Astrocyte (in vitro differentiated cells and primary cell): Measurements from ENCODE around the gene IER3. TPM values are rescaled to one million over a fixed set of nuclear protein-coding genes. Genes with fewer than 3 reads are reported as not detected.

Experiments
- DNase-seq: peaks from one replicate; pipeline ENCODE4 v3.0.0-alpha.2; 2010; ENCODE audit warnings: low read depth
- FAIRE-seq: peaks from 2 replicates; lab custom pipeline; 2011; peaks lifted over from hg19 to GRCh38; lab: Jason Lieb, UNC
- H2AFZ ChIP-seq: 2 replicates; pipeline ENCODE4 v1.6.0; 2012; ENCODE audit warnings: low read depth, low read length, inconsistent platforms
- H3K27ac ChIP-seq: 2 replicates; pipeline ENCODE4 v1.5.1; 2011; ENCODE audit warnings: low read depth, low read length, inconsistent platforms
- H3K27me3 ChIP-seq: 2 replicates; pipeline ENCODE4 v1.6.0; 2011; ENCODE audit warnings: low read length, inconsistent platforms; ENCODE audit not compliant: insufficient read depth
- H3K36me3 ChIP-seq: 2 replicates; pipeline ENCODE4 v1.5.1; 2011; ENCODE audit warnings: low read length, inconsistent platforms; ENCODE audit not compliant: insufficient read depth
- H3K4me1 ChIP-seq: 2 replicates; pipeline ENCODE4 v1.5.1; 2011; ENCODE audit warnings: low read length, inconsistent platforms; ENCODE audit not compliant: insufficient read depth
- H3K4me2 ChIP-seq: 2 replicates; pipeline ENCODE4 v1.6.0; 2012; ENCODE audit warnings: low read length, inconsistent platforms
- H3K4me3 ChIP-seq: 2 replicates; pipeline ENCODE4 v1.5.1; 2011; ENCODE audit warnings: low read depth, mild to moderate bottlenecking, low read length, inconsistent platforms; ENCODE audit not compliant: insufficient read depth
- H3K79me2 ChIP-seq: 2 replicates; pipeline ENCODE4 v1.6.0; 2012; ENCODE audit warnings: mild to moderate bottlenecking, low read length, inconsistent platforms; ENCODE audit not compliant: insufficient read depth
- H3K9ac ChIP-seq: 2 replicates; pipeline ENCODE4 v1.6.0; 2012; ENCODE audit warnings: mild to moderate bottlenecking, low read length, inconsistent platforms
- H3K9me3 ChIP-seq: 2 replicates; pipeline ENCODE4 v1.5.1; 2012; ENCODE audit warnings: low read depth, mild to moderate bottlenecking, low read length, inconsistent platforms; ENCODE audit not compliant: insufficient read depth
- H4K20me1 ChIP-seq: 2 replicates; pipeline ENCODE4 v1.6.0; 2012; ENCODE audit warnings: low read length, inconsistent platforms; ENCODE audit not compliant: insufficient read depth
- H3K27ac Mint-ChIP-seq: one replicate; pipeline ENCODE4 v1.8.0; 2021; ENCODE audit warnings: mild to moderate bottlenecking, mixed read lengths; ENCODE audit not compliant: unreplicated experiment
- H3K27me3 Mint-ChIP-seq: one replicate; pipeline ENCODE4 v1.8.0; 2021; ENCODE audit warnings: low read depth, mixed read lengths; ENCODE audit not compliant: unreplicated experiment
- H3K36me3 Mint-ChIP-seq: one replicate; pipeline ENCODE4 v1.8.0; 2021; ENCODE audit warnings: low read depth, mixed read lengths; ENCODE audit not compliant: unreplicated experiment
- H3K4me1 Mint-ChIP-seq: one replicate; pipeline ENCODE4 v1.8.0; 2021; ENCODE audit warnings: low read depth, mixed read lengths; ENCODE audit not compliant: unreplicated experiment
- H3K4me3 Mint-ChIP-seq: one replicate; pipeline ENCODE4 v1.8.0; 2021; ENCODE audit warnings: mild to moderate bottlenecking, moderate library complexity, mixed read lengths; ENCODE audit not compliant: unreplicated experiment
- H3K9me3 Mint-ChIP-seq: one replicate; pipeline ENCODE4 v1.8.0; 2021; ENCODE audit warnings: mild to moderate bottlenecking, mixed read lengths; ENCODE audit not compliant: unreplicated experiment
- CTCF ChIP-seq: IDR thresholded peaks from 2 replicates; pipeline ENCODE4 v1.5.1; 2011; ENCODE audit warnings: low read depth, mild to moderate bottlenecking, inconsistent platforms, low read length, moderate library complexity; ENCODE audit not compliant: insufficient read depth
- EZH2 ChIP-seq: IDR thresholded peaks from 2 replicates; pipeline ENCODE4 v1.6.1; 2012; ENCODE audit warnings: mild to moderate bottlenecking, low read length, inconsistent platforms; ENCODE audit not compliant: insufficient read depth
- total RNA-seq: library from RNA; stranded (reverse); gene quantifications from 2 replicates; pipeline ENCODE4 v1.2.1, GENCODE V29; 2021

IER3 gene
- total RNA-seq, 1 donor from 2014 or later, result 221 TPM

DNA sequence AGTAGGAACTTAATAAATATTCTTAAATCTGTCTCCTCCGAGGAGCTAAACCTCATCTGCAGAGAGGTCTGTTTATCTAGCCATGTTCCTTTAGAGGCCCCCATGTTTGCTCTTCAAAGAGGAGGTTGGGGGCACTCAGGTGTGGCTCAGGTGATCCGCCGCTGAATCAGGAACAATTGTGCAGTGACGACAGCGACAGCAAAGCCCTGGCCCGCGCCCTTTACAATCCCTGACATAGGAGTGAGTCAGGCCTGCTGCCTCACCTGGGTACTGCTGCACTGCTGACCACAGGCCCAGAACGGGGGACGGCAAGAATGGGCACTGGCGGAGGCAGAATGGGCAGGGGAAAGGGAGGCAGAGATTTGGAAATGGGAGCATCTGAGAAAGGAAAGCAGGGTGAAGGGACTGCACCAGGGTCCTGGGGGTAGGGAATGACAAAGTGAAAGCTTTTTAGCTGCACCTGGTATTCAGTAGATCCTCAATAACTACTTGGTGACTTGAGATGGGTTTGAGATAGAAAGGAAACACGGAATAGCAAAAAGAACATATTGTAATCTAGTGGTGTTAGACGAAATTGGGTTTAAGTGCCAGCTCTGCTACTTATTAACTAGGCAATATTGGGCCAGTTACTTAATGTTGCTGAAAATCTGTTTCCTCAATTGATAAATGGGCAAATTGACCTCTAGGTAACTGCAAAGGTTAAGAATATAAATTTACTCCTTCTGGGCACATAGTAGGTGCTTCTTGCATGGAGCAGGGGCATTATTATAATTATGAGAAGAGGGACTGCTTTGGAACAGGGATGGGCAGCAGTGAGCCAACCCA is 5.4 kb upstream of the IER3 start:
- peak overlapping the region; percentile 60 for H3K27ac Mint-ChIP-seq

GRCh38 chr6:30748851-30749540 is 4.6 kb upstream of the IER3 start:
- peaks cover 2% of the 10 kb centered on the region for H4K20me1 ChIP-seq
- H3K79me2 ChIP-seq, result peaks cover 6% of the 10 kb centered on the region
- Mint-ChIP-seq H3K4me1 (peaks cover 47% of the 10 kb centered on the region), H3K27ac (peak overlapping the region; percentile 60), H3K36me3 (peaks cover 2% of the 10 kb centered on the region), H3K27me3 (no peaks in the 10 kb centered on the region), H3K4me3 (no peak overlapping the region), H3K9me3 (no peaks in the 10 kb centered on the region)
- FAIRE-seq (no peak), DNase-seq (no peak)
- TF ChIP-seq EZH2 (no peak), CTCF (no peak)
- H3K27ac ChIP-seq, result peak overlapping the region; percentile 77
- peak overlapping the region; percentile 25 for H3K4me2 ChIP-seq
- no peaks in the 10 kb centered on the region for H3K27me3 ChIP-seq
- peaks cover 54% of the 10 kb centered on the region for H3K4me1 ChIP-seq
- no peak overlapping the region for H3K4me3 ChIP-seq
- no peaks in the 10 kb centered on the region for H3K9me3 ChIP-seq
- H3K36me3 ChIP-seq, result no peaks in the 10 kb centered on the region
- peak overlapping the region; percentile 60 for H3K9ac ChIP-seq
- peak overlapping the region; percentile 12 for H2AFZ ChIP-seq

More for the DNA sequence above, 5.4 kb upstream of the IER3 start:
- no peaks in the 10 kb centered on the region for H3K36me3 ChIP-seq
- no peak for TF ChIP-seq EZH2
- Mint-ChIP-seq H3K36me3 (no peaks in the 10 kb centered on the region), H3K27me3 (no peaks in the 10 kb centered on the region), H3K4me3 (peak overlapping the region; percentile 50), H3K9me3 (no peaks in the 10 kb centered on the region), H3K4me1 (peaks cover 47% of the 10 kb centered on the region)
- H3K4me3 ChIP-seq, result no peak overlapping the region
- peak overlapping the region; percentile 0 for H3K4me2 ChIP-seq
- H3K27ac ChIP-seq, result peak overlapping the region; percentile 77
- FAIRE-seq (no peak), DNase-seq (no peak)
- H3K4me1 ChIP-seq, result peaks cover 58% of the 10 kb centered on the region
- no peak overlapping the region for H2AFZ ChIP-seq
- H3K79me2 ChIP-seq, result no peaks in the 10 kb centered on the region
- H3K9me3 ChIP-seq, result no peaks in the 10 kb centered on the region
- no peaks in the 10 kb centered on the region for H4K20me1 ChIP-seq
- H3K9ac ChIP-seq, result peak overlapping the region; percentile 60
- H3K27me3 ChIP-seq, result no peaks in the 10 kb centered on the region

DNA sequence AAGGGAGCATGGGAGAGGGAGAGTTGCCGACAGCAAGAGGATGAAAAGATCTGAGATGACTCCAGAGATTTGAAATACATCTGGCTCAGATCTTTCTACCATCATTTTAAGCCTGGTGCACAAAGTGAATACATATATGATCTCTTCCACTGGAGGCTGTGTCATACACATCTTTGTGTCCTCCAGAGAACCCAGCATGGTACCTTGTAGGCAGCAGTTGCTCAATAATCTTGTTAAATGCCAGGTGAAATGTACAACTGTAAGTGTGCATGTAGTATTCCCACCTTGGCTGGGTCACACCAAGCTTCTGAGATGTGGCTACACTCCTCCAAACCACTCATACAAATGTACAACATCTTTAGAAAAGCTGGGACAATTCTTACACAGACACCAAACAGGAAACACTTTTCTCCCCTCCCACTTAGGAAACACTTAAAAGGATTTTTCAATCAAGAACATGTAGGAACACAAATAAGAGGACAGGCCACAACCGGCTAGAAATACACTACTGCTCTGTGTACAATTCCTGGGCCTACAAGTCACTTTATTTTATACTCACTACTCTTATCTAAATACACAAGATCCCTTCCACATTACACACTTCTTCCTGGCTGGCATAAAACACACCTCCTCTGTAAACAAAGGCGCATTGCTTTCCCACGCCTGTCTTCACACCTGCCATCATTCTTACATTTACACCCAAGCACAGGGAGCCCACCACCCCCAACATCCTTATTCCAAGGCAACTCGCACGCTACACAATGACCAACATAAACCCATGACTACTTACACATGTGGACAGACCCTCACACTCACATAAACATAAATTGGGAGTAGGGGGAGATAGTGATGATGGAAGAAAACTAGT is 3.8 kb upstream of the IER3 start:
- FAIRE-seq (no peak), DNase-seq (no peak)
- H3K4me3 Mint-ChIP-seq, result no peak overlapping the region
- no peaks in the 10 kb centered on the region for H3K9me3 Mint-ChIP-seq
- H3K79me2 ChIP-seq, result peaks cover 14% of the 10 kb centered on the region
- H3K4me2 ChIP-seq, result peak overlapping the region; percentile 43
- H3K4me3 ChIP-seq, result no peak overlapping the region
- H3K27ac Mint-ChIP-seq, result peak overlapping the region; percentile 80
- H3K9ac ChIP-seq, result peak overlapping the region; percentile 60
- TF ChIP-seq CTCF (no peak), EZH2 (no peak)
- H3K4me1 Mint-ChIP-seq, result peaks cover 41% of the 10 kb centered on the region
- H3K36me3 Mint-ChIP-seq, result peaks cover 4% of the 10 kb centered on the region
- no peak overlapping the region for H2AFZ ChIP-seq
- H3K9me3 ChIP-seq, result no peaks in the 10 kb centered on the region
- no peaks in the 10 kb centered on the region for H3K36me3 ChIP-seq
- peaks cover 48% of the 10 kb centered on the region for H3K4me1 ChIP-seq
- H3K27me3 Mint-ChIP-seq, result no peaks in the 10 kb centered on the region
- peak overlapping the region; percentile 77 for H3K27ac ChIP-seq
- no peaks in the 10 kb centered on the region for H3K27me3 ChIP-seq
- H4K20me1 ChIP-seq, result peaks cover 11% of the 10 kb centered on the region
